Endothelial cell of umbilical vein (primary cell): ENCODE results near the gene APMAP.

ENCODE experiments used
- EZH2 ChIP-seq: IDR thresholded peaks from 2 replicates; pipeline ENCODE4 v1.6.1; 2012; ENCODE audit warnings: borderline replicate concordance, low read depth, mild to moderate bottlenecking, moderate library complexity, low read length, inconsistent platforms; ENCODE audit not compliant: severe bottlenecking
- JUN ChIP-seq: IDR thresholded peaks from 2 replicates; pipeline ENCODE4 v1.6.1; 2011; ENCODE audit warnings: borderline replicate concordance, low read depth; ENCODE audit not compliant: insufficient read length, insufficient read depth
- MYC ChIP-seq: IDR thresholded peaks from one replicate; pipeline ENCODE4 v1.6.1; 2011; ENCODE audit warnings: mild to moderate bottlenecking, low read depth, low read length
- POLR2A ChIP-seq: IDR thresholded peaks from 2 replicates; pipeline ENCODE4 v1.6.1; 2012; ENCODE audit warnings: low read depth, mild to moderate bottlenecking, control low read depth, low read length
- POLR2AphosphoS5 ChIP-seq: IDR thresholded peaks from 2 replicates; pipeline ENCODE4 v1.6.1; 2012; ENCODE audit warnings: low read depth, mild to moderate bottlenecking, control low read depth, low read length, moderate library complexity; ENCODE audit not compliant: insufficient read depth
- TF ChIP-seq, protein P1 (sequence below), 2 donors: IDR thresholded peaks; 1 replicate in 1 of 2; 2 replicates in 1 of 2; pipeline ENCODE4 v1.5.1; 2011; ENCODE audit warnings: low read length in 2 of 2, mild to moderate bottlenecking in 2 of 2, moderate library complexity in 2 of 2, control low read depth in 1 of 2, inconsistent platforms in 1 of 2, low read depth in 1 of 2; ENCODE audit not compliant: insufficient read depth in 1 of 2; ENCODE audit errors: extremely low read depth in 1 of 2
- TF ChIP-seq, protein P2 (sequence below): IDR thresholded peaks from 2 replicates; pipeline ENCODE4 v1.6.1; 2011; ENCODE audit not compliant: insufficient read depth, insufficient read length

DNA sequence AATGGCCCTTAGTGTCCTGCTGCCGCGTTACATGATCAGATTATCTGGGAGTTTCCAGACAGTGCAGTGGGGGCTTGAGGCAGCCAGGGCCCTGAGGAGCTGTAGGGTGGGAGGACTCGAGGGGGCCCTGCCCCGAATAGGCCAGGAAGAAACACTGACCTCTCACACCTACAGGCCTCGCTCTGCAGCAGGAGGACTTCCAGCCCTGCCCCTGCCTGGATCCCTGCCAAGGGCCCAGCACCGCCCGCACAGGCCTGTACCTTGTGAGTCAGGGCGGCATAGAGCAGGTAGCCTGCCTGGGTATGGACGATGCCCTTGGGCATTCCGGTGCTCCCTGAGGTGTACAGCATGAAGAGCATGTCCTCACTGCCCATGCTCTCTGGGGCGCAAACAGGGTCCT is 30.1 kb upstream of the APMAP start:
- TF ChIP-seq, protein P1, sequence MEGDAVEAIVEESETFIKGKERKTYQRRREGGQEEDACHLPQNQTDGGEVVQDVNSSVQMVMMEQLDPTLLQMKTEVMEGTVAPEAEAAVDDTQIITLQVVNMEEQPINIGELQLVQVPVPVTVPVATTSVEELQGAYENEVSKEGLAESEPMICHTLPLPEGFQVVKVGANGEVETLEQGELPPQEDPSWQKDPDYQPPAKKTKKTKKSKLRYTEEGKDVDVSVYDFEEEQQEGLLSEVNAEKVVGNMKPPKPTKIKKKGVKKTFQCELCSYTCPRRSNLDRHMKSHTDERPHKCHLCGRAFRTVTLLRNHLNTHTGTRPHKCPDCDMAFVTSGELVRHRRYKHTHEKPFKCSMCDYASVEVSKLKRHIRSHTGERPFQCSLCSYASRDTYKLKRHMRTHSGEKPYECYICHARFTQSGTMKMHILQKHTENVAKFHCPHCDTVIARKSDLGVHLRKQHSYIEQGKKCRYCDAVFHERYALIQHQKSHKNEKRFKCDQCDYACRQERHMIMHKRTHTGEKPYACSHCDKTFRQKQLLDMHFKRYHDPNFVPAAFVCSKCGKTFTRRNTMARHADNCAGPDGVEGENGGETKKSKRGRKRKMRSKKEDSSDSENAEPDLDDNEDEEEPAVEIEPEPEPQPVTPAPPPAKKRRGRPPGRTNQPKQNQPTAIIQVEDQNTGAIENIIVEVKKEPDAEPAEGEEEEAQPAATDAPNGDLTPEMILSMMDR (IDR thresholded peaks at IDR 0.05; ENCODE audit: extremely low read depth in 1 of 2, insufficient read depth in 1 of 2, low read depth in 1 of 2, low read length in 2 of 2): no peak
- TF ChIP-seq POLR2A: no peak
- no peak for TF ChIP-seq JUN
- TF ChIP-seq EZH2: no peak
- no peak for TF ChIP-seq MYC
- TF ChIP-seq POLR2AphosphoS5: no peak
- TF ChIP-seq, protein P2, sequence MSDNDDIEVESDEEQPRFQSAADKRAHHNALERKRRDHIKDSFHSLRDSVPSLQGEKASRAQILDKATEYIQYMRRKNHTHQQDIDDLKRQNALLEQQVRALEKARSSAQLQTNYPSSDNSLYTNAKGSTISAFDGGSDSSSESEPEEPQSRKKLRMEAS: no peak
